SK-N-SH (cell line): Measurements from ENCODE around the gene SPRY2. TPM values are rescaled to one million over a fixed set of nuclear protein-coding genes. Genes with fewer than 3 reads are reported as not detected.

Experiments
- CTCF ChIA-PET: fragments of 300-600, 350-600 bp; formaldehyde crosslinking; extraction: SDS; loops from one replicate; lab custom pipeline; 2021; lab: Yijun Ruan, JAX
- POLR2A ChIA-PET: fragments of 350-600 bp; sonication (Branson Sonifier 250); formaldehyde crosslinking; extraction: SDS; loops from one replicate; lab custom pipeline; 2020; ENCODE audit warnings: antibody characterized with exemption, inconsistent platforms; lab: Yijun Ruan, JAX
- DNase-seq: peaks from one replicate; pipeline ENCODE4 v3.0.0; 2012
- H2AFZ ChIP-seq: fragments of 200-600 bp; sonication (generic); 2 replicates; pipeline ENCODE4 v1.8.1; 2016; ENCODE audit warnings: antibody characterized with exemption, mild to moderate bottlenecking, low read depth
- H3F3A ChIP-seq: fragments of 200-600 bp; sonication (generic); replicated peaks from 2 replicates; pipeline ENCODE3; 2016; ENCODE audit warnings: antibody characterized with exemption, mild to moderate bottlenecking; ENCODE audit not compliant: insufficient read depth
- H3K27ac ChIP-seq, 2 experiments: fragments of 200-500 bp in 1 of 2; fragments of 200-600 bp in 1 of 2; sonication (Bioruptor generic) in 1 of 2; sonication (generic), shearing (Covaris generic) in 1 of 2; 2 replicates each; pipeline versions ENCODE4 v1.5.1 to v1.6.1; 2014 to 2016; ENCODE audit warnings: low read depth in 2 of 2, inconsistent platforms in 1 of 2, low read length in 1 of 2, mild to moderate bottlenecking in 1 of 2, mixed read lengths in 1 of 2
- H3K27me3 ChIP-seq: fragments of 200-600 bp; sonication (generic), shearing (Covaris generic); 2 replicates; pipeline ENCODE4 v1.6.1; 2016; ENCODE audit warnings: mixed run types; ENCODE audit not compliant: insufficient read depth
- H3K36me3 ChIP-seq, 2 experiments: fragments of 200-500 bp in 1 of 2; fragments of 200-600 bp in 1 of 2; sonication (Bioruptor generic) in 1 of 2; sonication (generic) in 1 of 2; replicated peaks in 1 of 2; 2 replicates each; pipeline versions ENCODE3 to v1.5.1; 2014 to 2016; ENCODE audit warnings: low read length in 1 of 2, mild to moderate bottlenecking in 1 of 2; ENCODE audit not compliant: insufficient read depth in 2 of 2, control insufficient read depth in 1 of 2
- H3K4me1 ChIP-seq, 2 experiments: fragments of 200-500 bp in 1 of 2; fragments of 200-600 bp in 1 of 2; sonication (Bioruptor generic) in 1 of 2; sonication (generic), shearing (Covaris generic) in 1 of 2; 2 replicates each; pipeline versions ENCODE4 v1.5.1 to v1.6.1; 2014 to 2016; ENCODE audit warnings: low read depth in 1 of 2, low read length in 1 of 2, mixed run types in 1 of 2; ENCODE audit not compliant: insufficient read depth in 2 of 2, control insufficient read depth in 1 of 2
- H3K4me2 ChIP-seq: fragments of 200-600 bp; sonication (generic), shearing (Covaris generic); 2 replicates; pipeline ENCODE4 v1.6.1; 2017; ENCODE audit warnings: mixed run types
- H3K4me3 ChIP-seq, 2 experiments: fragments of 200-500 bp in 1 of 2; fragments of 200-600 bp in 1 of 2; sonication (Bioruptor generic) in 1 of 2; sonication (generic), shearing (Covaris generic) in 1 of 2; 2 replicates each; pipeline versions ENCODE4 v1.5.1 to v1.8.1; 2014 to 2016; ENCODE audit warnings: low read depth in 2 of 2, inconsistent platforms in 1 of 2, low read length in 1 of 2, mild to moderate bottlenecking in 1 of 2, mixed read lengths in 1 of 2, moderate library complexity in 1 of 2
- H3K79me2 ChIP-seq: fragments of 200-600 bp; sonication (generic); 2 replicates; pipeline ENCODE4 v1.8.1; 2017; ENCODE audit warnings: mild to moderate bottlenecking; ENCODE audit not compliant: insufficient read depth
- H3K9ac ChIP-seq: fragments of 200-600 bp; sonication (generic); 2 replicates; pipeline ENCODE4 v1.6.1; 2017; ENCODE audit warnings: mixed run types
- H3K9me2 ChIP-seq: fragments of 200-600 bp; sonication (generic); 2 replicates; pipeline ENCODE4 v1.6.1; 2017; ENCODE audit warnings: mixed run types
- H3K9me3 ChIP-seq: fragments of 200-600 bp; sonication (generic); 2 replicates; pipeline ENCODE4 v1.6.1; 2017; ENCODE audit warnings: mixed run types, mild to moderate bottlenecking, moderate library complexity
- H4K20me1 ChIP-seq: fragments of 200-600 bp; sonication (generic); 2 replicates; pipeline ENCODE4 v1.6.1; 2017; ENCODE audit warnings: mild to moderate bottlenecking, mixed run types; ENCODE audit not compliant: insufficient read depth
- CHD2 ChIP-seq: fragments of 150-350 bp; IDR thresholded peaks from 2 replicates; pipeline ENCODE4 v1.6.1; 2018; ENCODE audit warnings: low read length; ENCODE audit not compliant: partially characterized antibody
- CTCF ChIP-seq: fragments of 200-600 bp; sonication (generic); IDR thresholded peaks from 2 replicates; pipeline ENCODE4 v1.6.1; 2017; ENCODE audit warnings: antibody characterized with exemption, mild to moderate bottlenecking, moderate library complexity
- ELF1 ChIP-seq: IDR thresholded peaks from 2 replicates; pipeline ENCODE4 v1.4.0; 2012
- EP300 ChIP-seq, 2 experiments: IDR thresholded peaks; 2 replicates each; pipeline versions ENCODE4 v1.4.0 to v1.6.1; 2012; ENCODE audit warnings: borderline replicate concordance in 1 of 2, low read depth in 1 of 2, low read length in 1 of 2
- EZH2phosphoT487 ChIP-seq: fragments of 200-600 bp; sonication (generic); IDR thresholded peaks from 2 replicates; pipeline ENCODE4 v1.6.1; 2017; ENCODE audit warnings: low read depth, mixed run types, mild to moderate bottlenecking, antibody characterized with exemption, moderate library complexity, borderline replicate concordance
- FOSL2 ChIP-seq: IDR thresholded peaks from 2 replicates; pipeline ENCODE4 v1.4.0; 2012; ENCODE audit warnings: low read depth, mild to moderate bottlenecking, moderate library complexity, borderline replicate concordance
- FOXJ3 ChIP-seq: sonication (generic); formaldehyde crosslinking; IDR thresholded peaks from 2 replicates; pipeline ENCODE4 v1.5.1; 2020; ENCODE audit warnings: mild to moderate bottlenecking, missing genetic modification reagents
- FOXM1 ChIP-seq: IDR thresholded peaks from 2 replicates; pipeline ENCODE4 v1.4.0; 2012; ENCODE audit warnings: low read depth, mild to moderate bottlenecking
- GABPA ChIP-seq: IDR thresholded peaks from 2 replicates; pipeline ENCODE4 v1.4.0; 2012; ENCODE audit warnings: low read depth, mild to moderate bottlenecking
- IRF3 ChIP-seq: fragments of 150-350 bp; IDR thresholded peaks from 2 replicates; pipeline ENCODE4 v1.6.1; 2016; ENCODE audit warnings: mild to moderate bottlenecking, low read depth, low read length
- JUND ChIP-seq: IDR thresholded peaks from 2 replicates; pipeline ENCODE4 v1.4.0; 2012
- MAX ChIP-seq: IDR thresholded peaks from 2 replicates; pipeline ENCODE4 v1.4.0; 2012; ENCODE audit warnings: low read depth
- MXI1 ChIP-seq: IDR thresholded peaks from 2 replicates; pipeline ENCODE4 v1.6.1; 2012; ENCODE audit warnings: mild to moderate bottlenecking, low read depth, low read length, improper control_type of control experiment
- NFIC ChIP-seq: IDR thresholded peaks from 2 replicates; pipeline ENCODE4 v1.4.0; 2012; ENCODE audit warnings: borderline replicate concordance
- NRF1 ChIP-seq: IDR thresholded peaks from 2 replicates; pipeline ENCODE4 v1.6.1; 2012; ENCODE audit warnings: low read depth, mild to moderate bottlenecking, low read length
- PBX3 ChIP-seq: IDR thresholded peaks from 2 replicates; pipeline ENCODE4; 2012
- POLR2AphosphoS5 ChIP-seq: IDR thresholded peaks from 2 replicates; pipeline ENCODE4 v1.6.1; 2012; ENCODE audit warnings: low read depth, low read length
- RAD21 ChIP-seq: IDR thresholded peaks from 2 replicates; pipeline ENCODE4 v1.6.1; 2012; ENCODE audit warnings: mild to moderate bottlenecking, low read length
- RCOR1 ChIP-seq: fragments of 150-350 bp; IDR thresholded peaks from 2 replicates; pipeline ENCODE4 v1.6.1; 2017; ENCODE audit warnings: antibody characterized with exemption, low read length
- REST ChIP-seq: IDR thresholded peaks from 2 replicates; pipeline ENCODE4 v1.6.1; 2012; ENCODE audit warnings: mild to moderate bottlenecking, low read depth, low read length, moderate library complexity
- RFX5 ChIP-seq: IDR thresholded peaks from 2 replicates; pipeline ENCODE4 v1.6.1; 2012; ENCODE audit warnings: mild to moderate bottlenecking, improper control_type of control experiment, low read length
- RXRA ChIP-seq: IDR thresholded peaks from 2 replicates; pipeline ENCODE4 v1.4.0; 2012; ENCODE audit warnings: low read depth, mild to moderate bottlenecking, borderline replicate concordance
- SMC3 ChIP-seq: IDR thresholded peaks from 2 replicates; pipeline ENCODE4 v1.6.1; 2012; ENCODE audit warnings: low read depth, low read length, improper control_type of control experiment
- TAF1 ChIP-seq: IDR thresholded peaks from 2 replicates; pipeline ENCODE4 v1.6.1; 2012; ENCODE audit warnings: low read depth, mild to moderate bottlenecking, low read length, moderate library complexity, borderline replicate concordance
- TEAD4 ChIP-seq: IDR thresholded peaks from 2 replicates; pipeline ENCODE4 v1.4.0; 2012; ENCODE audit warnings: mild to moderate bottlenecking, borderline replicate concordance; ENCODE audit not compliant: insufficient read depth
- USF2 ChIP-seq: fragments of 150-350 bp; IDR thresholded peaks from 2 replicates; pipeline ENCODE4 v1.6.1; 2017; ENCODE audit warnings: antibody characterized with exemption, low read length, low read depth, borderline replicate concordance
- YY1 ChIP-seq: IDR thresholded peaks from 2 replicates; pipeline ENCODE4 v1.4.0; 2012; ENCODE audit warnings: low read depth, mild to moderate bottlenecking
- WGBS: methylation state at CpG from one replicate; pipeline ENCODE4 v1.1.6; 2017; ENCODE audit warnings: low lambda C conversion rate; 5-methylcytosine and 5-hydroxymethylcytosine counted together
- polyA plus RNA-seq, 3 experiments: library from polyadenylated mRNA; depleted of rRNA; stranded (reverse); fragments of >200 nt; gene quantifications; 2 replicates each; pipeline ENCODE4 v1.2.3, GENCODE V29; 2012

SPRY2 gene
- polyA plus RNA-seq, 1 of the 3 experiments (the other 2 are of a cell fraction): 122 TPM

GRCh38 chr13:80379245-80379644 is 38.3 kb upstream of the SPRY2 start:
- Histone ChIP-seq H4K20me1 (no peaks in the 10 kb centered on the region), H3K27ac (no peak overlapping the region), H3K4me2 (no peak overlapping the region), H3K4me1 (no peaks in the 10 kb centered on the region), H2AFZ (no peak overlapping the region), H3F3A (peaks cover 3% of the 10 kb centered on the region), H3K9me2 (no peaks in the 10 kb centered on the region), H3K4me3 (no peak overlapping the region), H3K79me2 (no peaks in the 10 kb centered on the region), H3K27me3 (no peaks in the 10 kb centered on the region), H3K36me3 (no peaks in the 10 kb centered on the region), H3K9ac (no peak overlapping the region), H3K9me3 (no peaks in the 10 kb centered on the region)
- no peak for DNase-seq
- ChIA-PET CTCF (interaction anchor here (0.6 to 1.1 kb wide), 2 partner anchors 17 to 347 kb away, joined by 3 read pairs; no protein-coding TSS in a partner anchor), POLR2A (no interaction called here)
- WGBS: 33% methylated on average over 3 of the region's 3 CpGs
- TF ChIP-seq REST: peak; percentile 94
- TF ChIP-seq TEAD4: no peak
- no peak for TF ChIP-seq IRF3
- no peak for TF ChIP-seq YY1
- TF ChIP-seq RCOR1: no peak
- TF ChIP-seq GABPA: no peak
- peak; percentile 13; the same call in 1 of the 2 replicates for TF ChIP-seq PBX3
- no peak for TF ChIP-seq FOXJ3 (CRISPR knock-in tag)
- TF ChIP-seq FOSL2: peak; percentile 22; the same call in 1 of the 2 replicates
- TF ChIP-seq RAD21: no peak
- TF ChIP-seq EP300 (IDR thresholded peaks at IDR 0.05; ENCODE audit: borderline replicate concordance in 1 of 2, low read depth in 1 of 2, low read length in 1 of 2): no peak
- TF ChIP-seq FOXM1: no peak
- TF ChIP-seq CTCF: no peak
- no peak for TF ChIP-seq POLR2AphosphoS5
- TF ChIP-seq USF2: no peak
- no peak for TF ChIP-seq TAF1
- TF ChIP-seq ELF1: no peak
- TF ChIP-seq JUND: 0 out of 2 replicates have a peak, but pooled peaks have one; percentile 15
- TF ChIP-seq NRF1: no peak
- TF ChIP-seq RXRA: no peak
- no peak for TF ChIP-seq SMC3
- no peak for TF ChIP-seq EZH2phosphoT487
- no peak for TF ChIP-seq CHD2
- no peak for TF ChIP-seq RFX5
- TF ChIP-seq NFIC: peak; percentile 44
- TF ChIP-seq MAX: no peak
- no peak for TF ChIP-seq MXI1
